GM19351 (cell line): Measurements from ENCODE around the gene MAPK6.
"Not testable (repeated sequence)": the region's sequence is repeated elsewhere in the genome, so short reads cannot be mapped to it uniquely, and the experiment has no call there.

Experiments
- ATAC-seq: cut with Tn5 transposase; IDR thresholded peaks from one replicate; pipeline ENCODE4 v1.9.1; 2021; ENCODE audit warnings: mild to moderate bottlenecking, moderate library complexity; ENCODE audit not compliant: unreplicated experiment

Gene MAPK6

DNA sequence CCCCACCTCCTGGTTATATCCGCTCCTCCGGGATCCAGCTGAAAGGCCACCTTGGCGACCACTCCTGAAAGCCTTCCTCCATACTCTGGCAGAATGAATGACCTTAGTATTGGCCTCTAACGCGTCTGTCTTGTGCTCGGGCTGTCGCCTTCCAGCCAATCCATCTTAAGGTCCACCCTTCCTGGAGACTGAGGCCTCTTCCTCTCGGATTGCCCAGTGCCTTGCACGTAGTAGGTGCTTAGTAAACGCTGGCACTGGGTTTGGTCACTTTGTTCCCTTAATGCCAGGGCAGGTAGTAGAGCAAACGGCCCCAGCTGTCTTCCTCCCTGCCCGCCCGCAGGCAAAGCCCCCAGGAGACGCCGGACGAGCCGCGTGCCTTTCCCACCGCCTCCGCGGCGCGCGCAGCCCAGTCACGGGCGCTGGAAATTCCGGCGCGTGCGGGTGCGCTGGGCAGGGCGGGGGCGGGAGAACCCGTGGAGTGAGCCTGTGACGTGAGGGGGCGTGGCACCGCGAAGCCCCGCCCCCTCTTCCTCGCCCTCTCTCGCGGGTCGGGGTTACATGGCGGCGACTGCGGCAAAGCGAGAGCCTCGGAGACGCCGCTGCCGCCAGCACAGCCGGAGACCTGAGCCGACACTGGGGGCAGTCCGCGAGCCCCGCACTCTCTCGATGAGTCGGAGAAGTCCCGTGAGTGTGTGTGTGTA lies at the start of gene MAPK6:
TSS of gene MAPK6 (plus strand) at position 527 of the 701 bp plus-strand sequence. CDS start 27,242 bp downstream, outside the sequence.
- ATAC-seq: peak; percentile 69

DNA sequence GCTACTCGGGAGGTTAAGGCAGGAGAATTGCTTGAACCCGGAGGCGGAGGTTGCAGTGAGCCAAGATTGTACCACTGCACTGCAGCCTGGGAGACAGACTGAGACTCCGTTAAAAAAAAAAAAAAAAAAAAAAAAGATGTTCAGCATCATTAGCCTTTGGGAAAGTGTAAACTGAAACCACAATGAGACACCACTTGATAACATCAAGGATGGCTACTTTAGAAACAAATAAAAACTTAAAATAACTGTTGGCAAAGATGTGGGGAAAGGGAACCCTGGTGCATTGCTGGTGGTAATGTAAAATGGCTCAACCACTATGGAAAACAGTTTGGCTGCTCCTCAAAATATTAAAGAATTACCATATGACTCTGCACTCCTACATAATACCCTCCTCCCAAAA lies 49.3 kb upstream of the MAPK6 start:
- ATAC-seq: no peak

DNA sequence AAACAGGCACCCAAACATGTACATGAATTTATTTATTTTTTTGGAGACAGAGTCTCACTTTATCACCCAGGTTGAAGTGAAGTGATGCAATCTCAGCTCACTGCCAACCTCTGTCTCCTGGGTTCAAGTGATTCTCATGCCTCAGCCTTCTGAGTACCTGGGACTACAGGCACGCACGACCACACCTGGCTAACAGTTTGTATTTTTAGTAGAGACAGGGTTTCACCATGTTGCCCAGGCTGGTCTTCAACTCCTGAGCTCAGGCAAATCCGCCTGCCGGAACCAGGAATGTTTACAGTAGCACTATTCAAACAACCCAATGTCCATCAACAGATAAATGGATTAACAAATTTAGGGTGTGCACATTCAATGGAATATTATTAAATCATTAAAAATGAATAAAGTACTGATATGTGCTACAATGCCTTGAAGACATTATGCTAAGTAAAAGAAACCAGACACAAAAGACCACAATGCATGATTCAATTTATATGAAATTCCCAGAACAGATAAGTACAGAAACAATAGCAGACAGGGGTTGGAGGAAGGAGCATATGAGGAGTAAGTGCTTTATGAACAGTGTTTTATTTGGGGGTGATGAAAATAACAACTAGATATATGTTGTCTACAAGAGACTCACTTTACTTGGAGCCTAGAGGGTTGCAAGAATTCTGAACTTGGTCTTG lies 48.7 kb upstream of the MAPK6 start:
- no peak for ATAC-seq

DNA sequence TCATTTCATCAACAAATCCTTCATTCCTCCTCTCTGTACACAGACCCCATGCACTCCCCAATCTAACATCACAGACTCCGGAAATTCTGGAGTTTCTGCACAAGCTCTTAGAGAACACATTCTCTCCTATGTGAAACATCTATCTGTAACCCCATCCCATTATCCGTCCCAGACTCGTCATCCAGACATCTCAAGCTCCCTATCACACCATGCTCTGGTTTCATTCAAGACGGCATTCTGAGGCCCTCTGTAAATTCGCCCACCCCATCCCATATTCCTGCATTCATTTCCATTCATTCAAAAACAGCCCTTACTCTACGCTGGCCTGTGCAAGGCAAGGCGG lies 48.0 kb upstream of the MAPK6 start:
- ATAC-seq: peak; percentile 8

DNA sequence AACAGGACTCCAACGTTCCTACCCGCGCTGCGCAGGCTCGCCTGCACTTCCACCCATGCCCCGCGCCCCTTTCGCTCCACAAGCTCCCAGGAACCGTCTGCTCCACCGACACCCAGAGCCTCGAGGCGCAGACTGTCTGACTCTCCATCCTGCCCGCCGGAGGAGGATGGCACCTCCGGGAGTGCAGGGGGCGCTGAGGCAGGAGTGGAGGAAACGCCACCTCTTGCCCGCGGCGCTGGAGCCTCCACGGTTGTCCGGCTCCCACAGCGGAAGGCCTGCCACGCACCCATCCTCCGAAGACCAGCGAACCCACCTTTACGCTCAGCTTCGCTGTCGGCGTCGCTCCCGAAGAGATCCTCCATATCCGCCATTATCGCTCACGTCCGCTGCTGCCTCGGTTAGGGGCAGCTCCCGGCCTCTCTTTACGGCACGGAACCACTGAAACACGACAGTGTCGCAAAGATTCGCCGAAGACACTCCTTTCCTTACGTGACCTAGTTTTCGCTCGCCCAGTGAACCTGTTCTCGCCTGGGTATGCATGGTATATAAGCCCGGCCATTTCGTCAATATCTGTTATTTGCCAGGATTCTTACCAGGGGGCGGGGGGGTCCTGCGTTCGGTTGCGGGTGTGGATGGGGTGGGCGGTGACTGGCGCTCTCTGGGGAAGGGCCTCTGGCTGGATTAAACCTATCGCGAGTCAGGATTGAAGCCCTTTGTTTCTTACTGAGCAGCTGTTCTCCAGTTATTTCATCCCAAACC lies 47.5 kb upstream of the MAPK6 start, which contains the start of gene LEO1:
TSS of gene LEO1 (minus strand) at position 404 of the 759 bp plus-strand sequence. CDS start at position 371, 33 bp downstream.
- peak; percentile 74 for ATAC-seq

DNA sequence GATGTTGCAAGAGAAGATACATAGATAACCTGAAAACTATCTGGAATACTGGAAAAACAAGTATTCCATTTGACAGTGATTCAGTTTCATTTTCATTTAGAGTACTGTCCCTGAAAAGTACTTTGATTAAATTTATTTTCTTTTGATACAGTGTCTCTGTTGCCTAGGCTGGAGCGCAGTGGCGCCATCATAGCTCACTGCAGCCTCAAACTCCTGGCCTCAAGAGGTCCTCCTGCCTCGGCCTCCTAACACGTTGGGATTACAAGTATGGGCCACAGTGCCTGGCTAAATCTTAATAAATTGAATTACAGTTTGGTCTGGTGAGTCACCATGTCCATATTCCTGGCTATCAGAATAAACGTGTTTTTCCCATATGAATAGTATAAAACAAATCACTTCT lies 45.8 kb upstream of the MAPK6 start:
- ATAC-seq: no peak

DNA sequence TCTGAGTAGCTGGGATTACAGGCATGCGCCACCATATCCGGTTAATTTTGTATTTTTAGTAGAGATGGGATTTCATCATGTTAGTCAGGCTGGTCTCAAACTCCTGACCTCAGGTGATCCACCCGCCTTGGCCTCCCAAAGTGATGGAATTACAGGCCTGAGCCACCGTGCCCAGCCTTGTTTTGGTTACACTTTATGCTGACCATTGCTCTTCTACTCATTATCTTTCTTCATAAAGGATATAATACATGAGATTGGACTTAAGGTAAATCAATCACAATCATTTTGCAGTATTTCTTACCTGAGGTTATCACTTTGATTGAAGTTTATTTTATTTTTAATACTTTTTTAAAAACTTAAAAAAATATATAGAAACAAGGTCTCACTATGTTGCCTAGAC lies 45.2 kb upstream of the MAPK6 start:
- no peak for ATAC-seq

DNA sequence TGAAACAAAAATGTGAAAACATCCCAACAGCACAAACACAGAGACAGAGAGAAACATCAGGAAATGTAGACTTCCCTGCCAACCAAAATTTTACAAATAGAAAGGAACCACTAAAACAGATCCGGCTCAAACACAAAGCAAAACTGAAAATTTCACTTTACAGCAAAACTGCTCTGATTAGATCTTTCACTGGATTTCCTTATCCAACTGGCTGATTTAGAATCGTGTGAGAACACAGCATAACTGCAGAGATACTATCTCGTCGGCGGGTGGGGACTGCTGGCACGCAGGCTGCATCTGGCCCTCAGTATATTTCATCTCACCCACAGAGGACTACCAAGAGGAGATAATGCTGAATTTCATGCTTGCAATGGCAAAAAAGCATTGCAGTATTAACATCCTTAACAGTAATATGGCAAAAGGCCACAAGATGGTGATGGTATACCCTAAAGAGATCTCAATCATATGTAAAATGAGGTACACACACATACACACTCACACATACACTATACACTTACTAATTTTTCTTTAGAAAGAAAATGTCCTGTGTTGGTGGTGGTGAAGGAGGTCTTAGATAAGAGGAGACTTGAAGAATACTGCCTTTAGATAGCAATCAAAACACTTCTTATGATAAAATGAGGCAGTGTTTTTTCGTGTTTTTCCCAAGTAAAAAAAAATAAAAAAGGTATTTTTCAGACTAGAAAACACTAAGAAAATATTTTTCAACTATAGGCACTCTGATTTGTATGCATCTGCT lies 36.8 kb upstream of the MAPK6 start:
- ATAC-seq: peak; percentile 97

DNA sequence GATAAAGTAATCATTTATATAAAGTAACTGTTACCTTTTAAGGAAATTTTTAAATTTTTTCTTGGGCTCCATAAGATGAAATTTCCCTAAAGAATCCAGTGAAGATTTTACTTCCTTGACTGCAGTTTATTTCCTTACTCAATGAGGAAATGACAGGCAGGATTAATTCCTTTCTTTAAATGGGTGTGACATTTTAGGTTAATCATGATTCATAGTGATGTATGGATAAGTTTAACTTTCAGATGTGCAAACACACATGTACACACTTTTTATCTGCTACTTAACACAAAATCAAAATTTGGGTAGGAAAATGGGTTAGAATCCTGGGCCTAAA lies 36.3 kb upstream of the MAPK6 start:
- ATAC-seq: no peak

DNA sequence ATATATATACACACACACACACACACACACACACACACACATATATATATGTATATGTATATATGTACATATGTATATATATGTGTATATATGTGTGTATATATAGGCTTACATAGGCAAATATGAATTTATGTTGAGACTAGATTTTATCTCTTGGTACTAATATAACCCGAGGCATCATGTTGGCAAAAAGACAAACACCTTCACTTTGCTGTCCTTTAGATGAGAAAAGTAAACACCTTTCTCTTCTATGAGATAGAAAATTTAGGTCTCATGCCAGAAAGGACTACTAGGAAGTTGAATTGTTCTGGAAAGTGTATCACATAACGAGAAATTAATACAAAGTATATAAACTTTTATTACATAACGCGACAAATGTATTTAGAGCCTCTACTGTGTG lies 27.9 kb upstream of the MAPK6 start:
- no peak for ATAC-seq

DNA sequence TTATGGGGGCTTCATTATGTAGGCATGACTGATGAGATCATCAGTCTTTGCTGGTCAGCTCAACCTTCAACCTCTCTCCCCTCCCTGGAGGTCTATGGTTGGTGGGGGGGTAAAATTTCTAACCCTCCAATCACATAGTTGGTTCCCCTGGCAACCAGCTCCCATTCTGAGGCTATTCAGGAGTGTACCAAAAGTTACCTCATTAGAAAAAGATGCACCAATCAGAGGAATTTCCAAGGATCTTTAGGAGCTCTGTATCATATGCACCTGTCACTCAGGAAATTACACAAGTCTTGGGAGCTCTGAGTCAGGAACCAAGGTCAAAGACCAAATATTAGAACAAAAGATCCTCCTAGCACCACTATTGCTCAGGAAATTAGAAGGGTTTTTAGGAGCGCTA lies 26.1 kb upstream of the MAPK6 start:
- no peak for ATAC-seq

DNA sequence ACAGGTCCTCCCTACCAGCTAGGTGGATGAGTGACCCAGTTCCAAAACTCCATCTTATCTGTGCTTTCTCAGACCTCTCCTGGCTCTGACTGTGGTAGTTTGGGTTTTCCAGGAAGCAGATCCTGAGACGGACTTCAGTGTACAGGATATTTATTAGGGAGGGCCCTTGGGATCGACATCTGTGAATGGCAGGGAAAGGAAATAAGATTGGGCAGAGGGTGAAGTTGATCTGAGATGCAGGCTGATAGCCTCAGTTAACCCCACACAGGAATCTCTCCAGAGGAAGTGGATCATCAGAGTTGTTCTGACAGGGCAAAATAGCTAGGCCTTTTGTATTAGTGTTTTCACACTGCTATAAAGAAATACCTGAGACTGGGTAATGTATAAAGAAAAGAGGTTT lies 16.7 kb upstream of the MAPK6 start:
- no peak for ATAC-seq

DNA sequence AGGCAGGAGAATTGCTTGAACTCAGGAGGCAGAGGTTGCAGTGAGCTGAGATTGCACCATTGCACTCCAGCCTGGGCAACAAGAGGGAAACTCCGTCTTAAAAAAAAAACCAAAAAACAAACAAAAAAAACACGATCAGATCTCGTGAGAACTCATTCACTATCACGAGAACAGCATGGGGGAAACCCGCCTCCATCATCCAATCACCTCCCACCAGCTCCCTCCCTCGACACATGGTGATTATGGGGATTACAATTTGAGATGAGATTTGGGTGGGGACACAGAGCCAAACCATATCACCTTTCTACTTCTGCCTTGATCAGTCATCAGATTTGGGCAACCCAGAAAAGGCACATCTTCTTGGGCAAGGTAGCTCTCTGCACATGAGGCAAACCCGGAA lies 15.9 kb upstream of the MAPK6 start:
- ATAC-seq: not testable (repeated sequence)

DNA sequence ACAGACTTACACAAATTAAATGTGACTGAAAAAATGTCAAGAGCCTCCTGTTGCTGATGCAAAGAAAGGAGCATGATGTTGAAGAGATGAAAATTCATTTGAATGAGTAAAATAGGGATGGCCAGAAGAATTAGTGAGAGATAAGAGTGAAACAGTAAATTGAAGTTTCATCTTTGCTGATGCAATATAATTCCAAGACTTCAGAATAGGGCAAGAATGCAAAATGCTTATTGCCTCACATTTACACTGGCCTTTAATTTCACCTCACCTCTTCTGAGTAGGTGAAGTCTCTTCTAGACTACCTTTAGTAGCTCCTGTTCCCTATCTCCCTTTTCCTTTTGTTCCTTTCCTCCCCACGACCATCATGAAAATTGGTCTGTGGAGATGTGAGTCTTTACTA lies 15.3 kb upstream of the MAPK6 start:
- ATAC-seq: no peak

DNA sequence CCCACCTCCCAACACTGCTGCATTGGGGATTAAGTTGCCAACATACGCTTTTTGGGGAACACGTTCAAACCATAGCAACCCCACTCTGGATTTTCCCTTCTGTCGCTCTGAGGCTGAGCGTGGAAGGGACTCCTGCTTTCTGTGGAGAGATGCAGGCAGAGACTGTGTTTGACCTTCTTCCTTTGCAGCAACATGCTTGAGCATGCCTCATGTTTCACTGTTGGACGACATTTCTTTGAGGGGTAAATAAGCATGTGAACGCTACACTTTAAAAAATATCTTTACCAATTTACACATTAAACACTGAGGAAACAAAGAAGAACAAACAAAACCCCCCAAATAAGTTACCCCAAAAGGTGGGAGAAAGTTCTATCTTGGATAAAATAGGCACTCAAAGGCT lies 14.2 kb upstream of the MAPK6 start:
- ATAC-seq: no peak

DNA sequence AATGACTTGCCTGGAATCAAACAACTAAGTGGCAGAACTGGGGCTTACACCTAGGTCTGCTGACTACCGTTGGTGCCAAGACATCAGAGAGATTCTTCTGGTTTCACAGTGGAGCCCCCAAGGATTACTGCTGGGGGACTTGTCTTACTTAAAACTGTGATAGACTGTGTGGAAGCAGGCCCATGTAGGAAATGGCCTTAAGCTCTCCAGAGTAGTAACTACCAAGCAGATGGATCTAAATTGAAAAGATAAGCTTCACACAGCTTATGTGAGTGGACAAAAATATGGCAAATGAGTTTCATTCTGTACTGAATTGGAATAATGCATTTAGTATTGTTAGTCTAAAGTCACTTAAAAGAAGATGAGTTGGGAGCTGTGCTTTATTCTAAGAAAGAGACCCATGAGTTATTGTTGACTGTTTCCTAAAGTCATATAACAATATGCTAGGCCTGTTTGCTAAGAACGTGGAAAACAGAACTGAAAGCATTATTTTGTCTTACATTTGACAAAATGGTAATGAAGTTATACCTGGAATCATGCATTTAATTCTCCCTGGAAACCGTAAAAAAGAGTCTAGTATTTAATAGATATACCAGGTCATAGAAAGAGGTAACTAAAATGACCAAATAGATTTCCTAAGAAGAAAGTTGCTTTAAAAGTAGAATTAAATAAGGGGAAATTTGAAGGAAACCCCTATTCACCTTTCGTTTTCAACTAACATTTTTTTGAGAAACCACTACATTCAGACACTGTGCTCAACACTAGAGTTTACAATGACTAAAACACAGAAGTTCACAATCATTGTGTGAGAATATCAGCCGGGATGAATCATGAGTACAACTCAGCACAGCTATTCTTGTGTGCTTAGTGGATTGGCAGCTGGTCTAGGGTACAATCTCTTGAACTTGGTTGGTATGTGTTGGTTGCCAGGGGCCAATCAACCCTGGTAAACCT lies 13.0 kb upstream of the MAPK6 start:
- peak; percentile 74 for ATAC-seq

DNA sequence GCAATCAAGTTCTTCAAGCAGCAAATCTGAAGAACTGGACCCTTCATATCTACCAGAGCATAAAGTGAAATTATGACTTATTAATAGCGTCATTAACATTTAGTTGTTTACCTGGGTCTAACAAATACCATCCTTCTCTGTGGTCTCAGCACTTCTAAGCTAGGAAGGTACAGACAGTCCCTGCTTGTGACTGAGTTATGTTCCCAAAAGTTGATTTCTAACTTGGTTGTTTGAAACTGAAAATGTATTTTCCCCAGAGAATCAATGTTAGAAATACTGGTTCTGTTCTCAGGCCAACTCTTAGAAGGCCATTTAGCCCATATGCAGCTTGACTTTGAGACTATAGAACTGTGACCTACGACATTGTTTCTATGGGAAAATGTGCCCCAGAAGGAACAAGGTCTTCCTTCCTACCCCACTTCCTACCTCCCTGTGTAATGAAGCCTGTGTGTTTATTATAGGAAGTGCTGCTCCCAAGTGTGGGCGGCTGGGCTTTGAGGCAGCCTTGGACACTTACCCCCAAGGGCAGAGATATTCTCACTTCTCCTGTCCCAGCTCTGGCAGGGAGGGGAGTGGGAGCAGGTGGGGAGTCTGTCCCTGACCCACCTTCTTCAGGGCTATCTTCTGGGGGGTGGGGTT lies 12.2 kb upstream of the MAPK6 start:
- peak; percentile 28 for ATAC-seq

DNA sequence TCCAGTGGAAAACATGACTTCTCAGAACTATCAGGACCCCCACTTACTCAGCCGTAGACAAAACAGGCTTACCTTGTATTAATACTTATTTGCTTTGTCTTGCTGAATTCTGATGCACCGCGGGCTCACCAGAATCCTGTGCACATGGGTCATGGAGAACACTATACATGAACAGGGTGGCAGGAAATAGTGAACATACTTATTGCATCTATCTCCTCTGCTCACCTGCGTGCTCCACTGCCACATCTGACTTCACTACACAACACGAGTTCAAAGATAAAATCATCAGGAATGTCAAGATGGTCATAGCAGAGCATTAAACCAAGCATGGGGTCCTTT lies 10.7 kb upstream of the MAPK6 start:
- ATAC-seq: no peak

DNA sequence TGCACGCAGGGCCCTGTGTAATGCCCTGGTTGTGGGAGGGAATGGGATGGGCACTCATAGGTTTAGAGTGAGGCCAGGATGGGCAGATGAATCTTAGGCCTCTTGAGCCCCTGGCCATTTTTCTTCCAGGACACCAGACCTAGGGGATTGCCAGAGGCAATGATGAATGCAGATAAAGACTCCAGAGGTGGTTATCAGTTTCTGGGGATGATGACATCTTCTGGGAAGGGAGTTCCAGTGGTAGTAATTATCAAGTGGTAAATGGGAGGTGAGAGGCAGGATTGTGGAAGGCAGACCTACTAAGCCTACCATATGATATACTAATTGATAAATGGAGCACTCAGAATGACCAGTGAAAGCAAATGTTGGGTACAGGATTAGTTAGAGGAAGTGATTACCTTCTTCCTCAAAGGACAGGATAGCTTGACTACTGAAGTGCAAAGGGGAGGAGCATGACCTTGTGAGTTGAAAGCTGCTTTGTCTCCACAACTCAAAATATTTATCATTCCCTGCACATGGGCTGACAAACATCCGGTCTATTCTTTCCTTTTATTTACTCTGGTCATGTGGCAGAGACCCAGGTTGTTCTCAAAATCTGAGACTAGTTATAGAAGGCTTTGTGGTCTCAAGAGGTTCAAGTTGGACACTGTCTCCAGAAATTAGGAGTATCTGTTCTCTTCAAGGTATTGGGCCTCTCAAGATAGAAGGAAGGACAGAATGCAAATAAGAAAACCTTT lies 10.2 kb upstream of the MAPK6 start:
- ATAC-seq: peak; percentile 21
